Measurements from ENCODE around the gene MTA1.

Gene MTA1

DNA sequence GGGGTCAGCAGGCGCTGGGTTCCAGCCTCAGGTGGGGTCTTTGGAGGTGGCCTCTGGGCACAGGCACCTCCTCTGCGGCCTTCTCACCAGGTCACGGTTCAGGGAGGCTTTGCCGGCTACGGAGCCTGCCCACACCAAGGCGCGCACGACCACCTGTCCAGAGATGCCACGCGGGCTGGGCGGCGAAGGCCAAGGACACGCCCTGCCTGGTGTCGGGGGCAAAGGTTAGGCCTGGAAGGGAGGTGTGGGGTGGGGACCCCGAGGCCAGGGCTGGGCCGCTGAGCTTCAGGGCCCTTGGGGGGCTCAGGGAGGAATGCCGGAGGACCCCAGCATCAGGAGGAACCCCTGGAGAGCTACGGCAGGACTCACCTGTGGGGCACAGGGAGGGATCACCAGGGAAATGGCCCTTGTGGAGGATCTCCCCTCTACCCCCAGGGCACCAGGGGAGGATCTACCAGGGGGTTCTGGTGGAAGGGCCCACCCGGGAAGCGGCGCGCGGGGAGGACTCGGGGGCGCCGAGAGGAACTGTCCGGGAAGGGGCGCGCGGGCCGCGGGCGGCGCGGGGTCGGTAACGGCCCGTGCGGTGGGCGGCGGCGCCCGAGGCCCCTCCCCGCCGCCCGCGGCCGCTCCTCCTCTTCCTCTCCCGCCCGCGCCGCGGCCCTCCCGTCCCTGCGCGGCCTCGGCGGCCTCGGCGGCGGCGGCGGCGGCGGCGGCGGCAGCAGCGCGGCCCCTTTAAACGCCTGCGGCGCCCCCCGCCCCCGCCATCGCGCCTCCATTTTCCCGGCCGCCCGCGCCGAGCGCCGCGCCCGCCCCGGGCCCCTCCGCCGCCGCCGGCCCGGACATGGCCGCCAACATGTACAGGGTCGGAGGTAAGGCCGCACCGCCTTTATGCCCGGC is at the start of gene MTA1:
Gene MTA1 (plus strand): TSS at position 633 of the 897 bp plus-strand sequence. CDS start 209 bp downstream, at position 842.
- peak; percentile 43 for DNase-seq (ENCODE audit: low spot score)

DNA sequence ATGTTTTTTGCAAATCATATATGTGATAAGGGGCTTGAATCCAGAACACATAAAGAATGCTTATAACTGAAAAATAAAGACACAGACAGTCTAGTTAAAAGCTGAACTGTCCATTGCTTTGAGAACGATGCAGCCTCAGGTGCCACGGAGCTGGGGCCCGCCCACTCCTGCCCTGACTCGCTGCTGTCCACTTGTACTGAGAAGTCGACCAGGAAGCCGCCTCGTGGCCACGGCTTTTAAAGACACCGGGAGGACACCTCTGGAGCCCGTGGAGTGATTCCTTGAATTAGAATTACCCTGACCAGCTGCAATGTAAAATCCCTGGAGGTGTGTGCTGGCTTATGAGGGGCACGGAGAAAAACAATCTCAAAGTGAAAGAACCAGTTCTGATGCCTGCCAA is 45.2 kb upstream of the MTA1 start:
- DNase-seq (ENCODE audit: low spot score), result no peak

DNA sequence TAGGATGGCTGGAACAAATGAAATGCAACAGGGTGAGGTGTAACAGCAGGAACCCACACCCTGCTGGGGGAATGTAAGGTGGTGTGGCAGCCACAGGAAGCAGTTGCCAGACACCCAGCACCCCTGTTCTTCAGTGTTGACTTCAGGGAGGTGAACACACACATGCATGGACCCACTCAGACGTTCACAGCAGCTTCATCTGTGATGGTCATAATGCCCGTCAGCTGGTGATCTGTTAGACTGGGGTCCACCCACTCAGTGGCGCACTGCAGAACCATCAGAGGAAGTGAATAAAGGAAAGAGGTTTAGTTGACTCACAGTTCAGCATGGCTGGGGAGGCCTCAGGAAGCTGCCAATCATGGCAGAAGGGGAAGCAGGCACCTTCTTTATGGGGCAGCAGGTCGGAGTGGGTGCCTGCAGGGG is 44.0 kb upstream of the MTA1 start:
- no peak for DNase-seq (ENCODE audit: low spot score)

DNA sequence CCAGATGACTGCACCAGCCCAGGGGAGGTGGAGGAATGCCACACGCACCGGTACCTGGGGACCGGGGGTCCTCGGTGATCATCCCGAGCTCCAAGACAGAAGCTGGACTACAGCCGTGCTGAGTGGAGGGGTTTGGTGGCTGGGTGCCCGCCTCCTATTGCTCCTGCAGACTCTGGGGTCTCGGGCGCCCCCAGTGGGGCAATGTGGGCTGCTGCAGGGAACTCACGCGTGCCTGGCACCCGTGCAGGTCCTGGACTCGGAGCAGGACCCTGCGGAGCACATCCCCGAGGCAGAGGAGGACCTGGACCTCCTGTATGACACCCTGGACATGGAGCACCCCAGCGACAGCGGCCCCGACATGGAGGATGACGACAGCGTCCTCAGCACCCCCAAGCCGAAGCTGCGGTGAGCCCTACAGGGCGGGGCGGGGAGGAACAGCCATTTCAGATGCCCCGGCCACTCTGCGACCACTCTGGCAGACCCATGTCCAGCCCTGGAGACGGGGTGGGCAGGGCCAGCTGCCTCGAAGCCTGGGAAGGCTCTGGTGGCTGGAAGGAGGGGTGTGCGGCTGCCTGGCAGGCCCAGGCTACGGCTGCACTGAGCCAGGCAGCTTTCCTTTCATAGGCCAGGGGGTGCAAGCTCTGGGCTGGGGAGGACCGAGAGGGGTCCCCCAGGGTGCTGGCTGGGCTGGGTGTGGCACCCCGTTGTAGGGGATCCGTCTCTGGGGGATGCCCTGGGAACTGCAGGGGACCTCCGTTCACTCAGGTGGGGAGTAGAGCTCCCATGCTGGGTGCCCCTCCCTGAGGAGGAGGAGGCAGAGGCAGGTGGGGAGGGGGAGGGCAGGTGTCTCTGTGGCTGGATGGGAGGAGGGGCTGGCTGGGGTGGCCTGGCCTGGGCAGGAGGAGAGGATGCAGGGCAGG is 42.8 kb upstream of the MTA1 start:
- DNase-seq (ENCODE audit: low spot score), result no peak

DNA sequence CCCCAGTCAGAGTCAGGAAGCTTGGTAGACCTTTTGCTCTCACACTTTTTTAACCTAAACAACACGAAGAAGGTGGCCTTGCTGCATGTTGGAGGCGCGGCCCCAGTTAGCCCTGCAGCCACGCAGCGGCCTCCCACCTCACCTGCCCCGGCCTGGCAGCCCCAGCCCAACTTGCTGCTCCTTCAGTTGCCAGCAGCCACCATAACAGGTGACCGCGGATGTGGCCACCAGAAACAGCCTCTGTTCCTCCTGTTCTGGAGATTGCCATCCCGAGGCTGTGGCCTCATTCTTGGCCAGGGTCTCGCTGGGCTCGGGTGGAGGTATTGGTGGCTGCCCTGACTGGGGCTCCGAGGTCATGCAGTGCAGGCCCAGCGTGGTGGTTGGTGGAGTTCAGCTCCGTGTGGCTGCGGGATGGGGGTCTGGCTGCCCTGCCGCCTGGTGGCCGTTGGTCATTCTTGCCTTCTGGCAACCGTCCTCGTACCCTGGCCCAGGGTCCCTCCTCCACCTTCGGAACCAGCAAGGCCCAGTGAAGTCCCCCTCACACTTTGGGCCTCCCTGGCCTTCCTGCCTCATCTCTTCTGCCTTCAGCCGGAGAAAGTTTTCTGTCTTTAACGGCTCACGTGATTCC is 42.0 kb upstream of the MTA1 start:
- no peak for DNase-seq (ENCODE audit: low spot score)

DNA sequence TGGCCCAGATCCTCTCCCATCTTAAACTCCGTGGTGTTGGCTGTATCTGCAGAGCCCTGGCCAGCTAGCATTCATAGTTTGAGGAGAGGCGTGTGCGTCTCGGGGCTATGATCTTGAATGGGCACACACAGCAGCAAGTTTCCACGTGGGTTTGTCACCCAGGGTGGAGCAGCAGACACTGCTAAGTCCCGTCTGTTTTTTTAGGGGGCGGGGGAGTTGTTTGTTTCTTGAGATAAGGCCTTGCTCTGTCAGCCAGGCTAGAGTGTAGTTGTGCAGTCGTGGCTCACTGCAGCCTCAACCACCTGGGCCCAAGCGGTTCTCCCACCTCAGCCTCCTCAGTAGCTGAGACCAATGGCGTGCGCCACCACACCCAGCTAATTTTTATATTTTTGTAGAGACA is 41.4 kb upstream of the MTA1 start:
- no peak for DNase-seq (ENCODE audit: low spot score)

DNA sequence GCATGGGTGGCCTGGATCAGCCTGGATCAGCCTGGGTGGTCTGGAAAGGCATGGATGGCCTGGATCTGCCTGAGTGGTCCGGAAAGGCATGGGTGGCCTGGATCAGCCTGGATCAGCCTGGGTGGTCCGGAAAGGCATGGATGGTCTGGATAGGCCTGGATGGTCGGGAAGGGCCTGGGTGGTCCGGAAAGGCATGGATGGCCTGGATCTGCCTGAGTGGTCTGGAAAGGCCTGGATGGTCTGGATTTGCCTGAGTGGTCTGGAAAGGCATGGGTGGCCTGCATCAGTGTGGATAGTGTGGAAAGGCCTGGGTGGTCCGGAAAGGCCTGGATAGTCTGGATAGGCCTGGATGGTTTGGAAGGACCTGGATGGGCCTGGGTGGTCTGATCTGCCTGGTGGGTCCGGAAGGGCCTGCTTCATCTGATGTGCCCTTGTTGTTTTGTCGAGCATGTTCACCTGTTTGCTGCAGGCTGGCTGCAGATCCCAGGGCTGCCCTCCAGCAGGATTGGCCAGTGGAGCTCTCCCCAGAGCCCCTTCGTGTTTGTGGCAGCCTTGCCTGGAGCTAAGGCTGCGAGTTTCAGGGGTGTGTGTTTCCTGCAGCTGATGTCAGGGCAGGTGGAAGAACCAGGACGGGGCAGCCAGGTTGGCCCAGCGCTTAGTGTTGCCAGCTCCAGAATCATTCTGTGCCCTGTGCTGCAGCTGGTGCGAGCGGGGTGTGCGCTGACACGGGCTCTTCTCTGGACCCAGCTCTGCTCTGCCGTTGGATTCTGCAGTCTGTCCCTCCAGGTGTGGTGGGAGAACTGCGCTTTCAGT is 40.5 kb upstream of the MTA1 start:
- no peak for DNase-seq (ENCODE audit: low spot score)

DNA sequence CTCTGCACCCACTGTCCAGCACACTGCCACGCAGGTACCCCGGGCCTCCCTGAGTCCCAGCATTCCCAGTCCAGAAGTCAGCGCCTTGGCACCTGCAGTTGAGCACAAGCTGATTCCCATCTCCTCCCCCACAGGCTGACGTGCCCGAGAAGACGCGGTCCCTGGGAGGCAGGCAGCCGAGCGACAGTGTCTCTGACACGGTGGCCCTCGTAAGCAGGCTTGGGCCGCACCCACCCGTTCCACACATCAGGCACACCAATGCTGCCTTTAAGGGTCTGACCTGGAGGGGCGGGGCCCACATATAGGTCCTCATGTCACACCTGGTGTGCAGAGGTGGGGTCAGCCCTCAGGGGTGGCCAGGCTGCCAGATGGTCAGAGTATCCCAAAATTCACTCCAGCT is 39.7 kb upstream of the MTA1 start:
- DNase-seq (ENCODE audit: low spot score), result no peak

DNA sequence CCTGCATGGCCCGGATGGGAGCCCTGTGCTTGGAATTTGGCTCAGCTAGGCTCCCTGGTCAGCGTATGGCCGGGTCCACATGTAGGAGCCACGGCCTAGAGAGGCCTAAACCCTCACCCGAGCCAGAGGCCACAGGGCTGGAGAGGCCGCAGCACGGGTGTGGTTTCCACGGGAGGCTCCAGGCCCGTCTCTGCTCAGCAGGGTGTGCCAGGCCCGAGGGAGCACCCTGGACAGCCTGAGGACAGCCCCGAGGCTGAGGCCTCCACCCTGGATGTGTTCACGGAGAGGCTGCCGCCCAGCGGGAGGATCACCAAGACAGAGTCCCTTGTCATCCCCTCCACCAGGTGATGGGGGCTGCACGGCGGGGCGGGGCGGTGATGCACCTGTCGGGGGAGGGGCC is 38.9 kb upstream of the MTA1 start:
- no peak for DNase-seq (ENCODE audit: low spot score)

DNA sequence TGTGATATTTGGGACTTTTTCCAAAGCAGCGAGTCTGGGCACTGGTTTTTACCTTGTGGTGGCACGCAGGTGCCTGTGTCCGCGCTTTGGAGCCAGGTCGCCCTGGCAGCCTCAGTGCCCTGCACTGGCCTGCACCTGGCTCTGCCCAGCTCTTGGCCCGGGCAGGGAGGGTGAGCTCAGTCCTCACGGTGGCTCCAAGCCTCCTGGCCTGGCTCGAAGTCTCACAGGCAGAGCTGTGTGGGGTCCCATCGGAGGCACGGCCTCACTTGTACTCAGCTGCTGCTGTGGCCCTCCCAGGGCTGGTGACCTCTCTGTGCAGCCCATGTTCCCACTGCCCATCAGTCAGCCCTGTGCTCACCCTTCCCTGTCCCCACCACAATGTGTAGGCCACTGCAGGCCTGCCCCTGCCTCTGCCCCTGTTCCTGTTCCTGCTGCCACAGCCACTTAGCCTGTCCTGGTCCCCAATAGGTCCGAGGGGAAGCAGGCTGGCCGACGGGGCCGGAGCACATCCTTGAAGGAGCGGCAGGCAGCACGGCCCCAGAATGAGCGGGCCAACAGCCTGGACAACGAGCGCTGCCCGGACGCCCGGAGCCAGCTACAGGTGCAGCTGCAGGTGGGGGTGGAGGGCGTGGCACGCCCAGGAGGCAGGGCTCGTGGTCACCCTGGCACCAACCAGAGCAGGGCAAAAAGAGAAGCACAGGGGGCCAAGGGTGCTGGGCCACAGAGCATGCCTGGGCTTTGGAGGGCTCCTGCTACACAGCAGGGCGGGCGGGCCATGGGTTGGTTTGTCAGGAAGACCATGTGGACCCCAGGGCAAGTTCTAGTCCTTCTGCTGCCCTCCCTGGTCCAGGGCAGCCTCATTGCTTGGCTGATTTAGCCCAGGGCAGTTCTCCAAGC is 37.9 kb upstream of the MTA1 start:
- DNase-seq (ENCODE audit: low spot score), result no peak

DNA sequence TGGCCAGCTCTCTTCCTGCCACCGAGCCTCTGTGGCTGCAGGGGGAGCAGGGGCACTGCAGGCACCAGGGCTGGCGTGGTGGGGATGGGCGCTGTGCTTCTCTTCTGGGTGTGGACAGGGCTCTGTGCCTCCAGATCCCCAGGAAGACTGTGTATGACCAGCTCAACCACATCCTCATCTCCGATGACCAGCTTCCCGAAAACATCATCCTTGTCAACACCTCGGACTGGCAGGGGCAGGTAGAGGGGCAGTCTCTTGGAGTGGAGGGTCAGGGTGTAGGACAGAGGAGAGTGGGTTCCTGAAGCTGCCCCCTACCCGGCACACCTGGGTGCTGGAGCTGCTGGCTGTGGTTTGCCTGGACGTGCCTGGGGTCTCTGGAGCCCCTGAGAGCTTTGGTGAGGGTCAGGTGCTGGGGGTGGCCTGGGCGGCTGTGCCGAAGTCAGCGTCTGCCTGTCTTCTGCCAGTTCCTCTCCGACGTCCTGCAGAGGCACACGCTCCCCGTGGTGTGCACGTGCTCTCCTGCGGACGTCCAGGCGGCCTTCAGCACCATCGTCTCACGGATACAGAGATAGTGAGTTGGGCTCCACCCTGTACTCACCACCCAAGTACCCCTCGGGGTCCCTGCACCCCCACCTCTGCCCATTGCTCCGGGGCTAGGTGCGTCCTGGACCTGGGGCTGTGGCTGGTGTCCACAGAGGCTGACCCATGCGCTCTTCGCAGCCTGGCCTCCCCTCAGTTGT is 37.1 kb upstream of the MTA1 start:
- no peak for DNase-seq (ENCODE audit: low spot score)

DNA sequence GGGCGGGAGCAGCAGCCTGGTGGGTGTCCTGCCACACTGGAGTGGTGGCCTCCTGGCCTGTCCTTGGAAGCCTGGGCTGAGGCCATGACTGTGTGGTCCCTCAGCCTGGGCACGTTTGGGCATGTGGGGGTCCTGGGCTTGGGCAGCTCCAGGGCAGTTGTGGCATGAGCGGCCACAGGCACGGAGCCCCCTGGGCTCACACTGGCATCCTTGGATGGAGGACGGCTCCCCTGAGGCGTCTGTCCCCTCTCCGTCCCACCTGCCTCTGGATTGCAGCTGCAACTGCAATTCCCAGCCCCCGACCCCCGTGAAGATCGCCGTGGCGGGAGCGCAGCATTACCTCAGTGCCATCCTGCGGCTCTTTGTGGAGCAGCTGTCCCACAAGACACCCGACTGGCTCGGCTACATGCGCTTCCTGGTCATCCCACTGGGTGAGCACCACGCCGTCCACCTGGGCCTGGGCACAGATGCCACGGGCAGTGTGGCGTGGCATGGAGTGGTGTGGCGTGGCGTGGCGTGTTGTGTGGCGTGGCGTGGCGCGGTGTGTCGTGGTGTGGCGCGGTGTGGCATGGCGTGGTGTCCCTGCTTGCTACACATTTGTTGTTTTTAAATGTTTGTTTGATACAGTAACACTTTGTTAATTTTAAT is 36.4 kb upstream of the MTA1 start:
- DNase-seq (ENCODE audit: low spot score), result no peak

DNA sequence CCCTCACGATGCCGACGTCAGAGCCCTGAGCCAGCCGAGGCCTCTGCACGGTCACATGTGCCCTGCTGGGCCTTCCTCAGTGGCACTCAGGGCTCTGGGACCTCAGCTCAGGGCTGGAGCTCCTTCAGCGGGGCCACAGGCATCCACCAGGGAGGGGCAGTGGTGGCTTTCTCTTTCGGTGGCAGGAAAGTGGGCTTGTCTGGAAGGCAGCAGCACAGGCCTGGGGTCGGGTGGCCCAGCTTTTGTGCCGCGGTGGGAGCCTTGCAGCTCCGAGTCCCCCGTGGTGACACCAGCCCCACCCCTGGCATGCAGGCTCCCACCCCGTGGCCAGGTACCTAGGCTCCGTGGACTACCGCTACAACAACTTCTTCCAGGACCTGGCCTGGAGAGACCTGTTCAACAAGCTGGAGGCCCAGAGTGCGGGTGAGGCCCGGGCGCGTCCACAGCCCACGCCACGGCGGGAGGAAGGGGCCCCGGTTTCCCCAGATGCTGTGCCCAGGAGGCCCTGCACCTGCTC is 35.5 kb upstream of the MTA1 start:
- DNase-seq (ENCODE audit: low spot score), result no peak

DNA sequence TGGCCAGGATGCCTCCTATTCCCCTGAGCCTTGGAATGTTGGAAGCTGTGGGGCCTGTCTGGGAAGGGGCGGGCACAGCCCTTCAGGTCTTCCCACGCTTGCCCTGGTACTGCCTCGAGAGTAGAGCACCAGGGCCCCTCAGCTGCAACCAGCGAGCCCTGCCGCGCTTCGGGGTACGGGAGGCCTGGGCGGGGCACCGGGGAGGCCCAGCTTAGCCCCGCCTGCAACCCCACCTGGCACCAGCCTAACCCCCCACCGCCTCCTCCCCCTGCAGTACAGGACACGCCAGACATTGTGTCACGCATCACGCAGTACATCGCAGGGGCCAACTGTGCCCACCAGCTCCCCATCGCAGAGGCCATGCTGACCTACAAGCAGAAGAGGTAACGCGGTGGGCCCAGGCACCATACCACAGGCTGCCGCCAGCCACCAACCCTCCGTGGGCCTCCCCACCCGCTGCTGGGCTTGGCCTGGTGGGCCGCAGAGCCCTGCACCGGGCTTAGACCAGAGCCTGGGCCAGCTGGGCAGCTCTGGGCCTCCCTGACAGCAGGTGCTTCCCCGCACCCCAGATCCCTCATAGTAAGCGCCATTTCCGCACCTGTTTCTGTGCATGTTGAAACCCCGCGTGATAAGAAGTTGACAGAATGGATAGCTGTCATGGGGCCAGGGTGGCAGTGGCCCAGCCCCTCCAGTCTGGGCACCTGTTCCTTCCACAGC is 34.9 kb upstream of the MTA1 start:
- DNase-seq (ENCODE audit: low spot score), result no peak

DNA sequence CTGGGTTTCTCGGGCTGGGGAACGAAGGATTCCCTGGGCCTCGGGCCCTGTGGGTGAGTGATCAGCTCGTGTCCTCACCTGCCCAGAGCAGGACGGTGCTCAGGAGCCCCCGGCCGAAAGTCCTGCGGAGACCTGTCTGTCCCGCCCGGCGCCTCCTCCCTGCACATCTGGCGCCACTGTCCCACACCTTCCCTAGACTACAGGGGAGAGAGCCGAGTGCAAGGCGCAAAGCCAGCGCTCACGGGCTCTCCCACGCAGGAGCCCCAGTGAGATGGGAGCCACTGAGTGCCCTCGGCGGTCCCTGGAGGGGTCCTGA is 34.3 kb upstream of the MTA1 start:
- no peak for DNase-seq (ENCODE audit: low spot score)

DNA sequence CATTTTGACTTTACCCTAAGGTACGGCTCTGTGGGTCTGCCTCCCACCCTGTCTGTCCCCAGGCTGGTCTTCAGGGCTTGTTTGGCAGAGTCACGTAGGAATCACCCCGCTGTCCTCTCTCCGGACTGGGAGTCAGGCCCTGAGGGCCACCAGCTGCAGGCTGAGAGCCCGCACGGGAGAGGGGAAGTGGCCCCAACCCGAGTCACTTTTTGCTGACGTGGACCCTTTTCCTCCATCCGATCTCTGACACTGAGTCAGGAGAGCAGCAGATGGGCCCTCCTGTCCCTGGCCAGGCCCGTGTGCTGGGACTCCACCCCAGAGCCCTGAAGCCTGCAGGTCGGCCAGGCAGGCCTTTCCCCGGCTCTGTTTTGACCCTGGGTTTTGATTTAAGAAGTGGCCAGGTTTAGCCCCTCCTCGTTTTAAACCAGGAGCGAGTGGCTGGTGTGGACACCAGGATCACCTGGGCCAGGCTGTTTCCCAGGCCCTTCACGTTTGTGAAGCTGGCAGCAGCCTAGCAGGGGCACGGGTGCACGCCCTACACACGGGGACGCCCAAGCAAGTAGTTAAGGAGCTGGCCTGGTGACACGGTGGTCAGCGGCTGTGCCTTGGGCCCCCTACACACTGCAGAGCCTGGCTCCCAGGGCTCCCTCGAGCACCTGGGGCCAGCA is 33.8 kb upstream of the MTA1 start:
- DNase-seq (ENCODE audit: low spot score), result no peak

DNA sequence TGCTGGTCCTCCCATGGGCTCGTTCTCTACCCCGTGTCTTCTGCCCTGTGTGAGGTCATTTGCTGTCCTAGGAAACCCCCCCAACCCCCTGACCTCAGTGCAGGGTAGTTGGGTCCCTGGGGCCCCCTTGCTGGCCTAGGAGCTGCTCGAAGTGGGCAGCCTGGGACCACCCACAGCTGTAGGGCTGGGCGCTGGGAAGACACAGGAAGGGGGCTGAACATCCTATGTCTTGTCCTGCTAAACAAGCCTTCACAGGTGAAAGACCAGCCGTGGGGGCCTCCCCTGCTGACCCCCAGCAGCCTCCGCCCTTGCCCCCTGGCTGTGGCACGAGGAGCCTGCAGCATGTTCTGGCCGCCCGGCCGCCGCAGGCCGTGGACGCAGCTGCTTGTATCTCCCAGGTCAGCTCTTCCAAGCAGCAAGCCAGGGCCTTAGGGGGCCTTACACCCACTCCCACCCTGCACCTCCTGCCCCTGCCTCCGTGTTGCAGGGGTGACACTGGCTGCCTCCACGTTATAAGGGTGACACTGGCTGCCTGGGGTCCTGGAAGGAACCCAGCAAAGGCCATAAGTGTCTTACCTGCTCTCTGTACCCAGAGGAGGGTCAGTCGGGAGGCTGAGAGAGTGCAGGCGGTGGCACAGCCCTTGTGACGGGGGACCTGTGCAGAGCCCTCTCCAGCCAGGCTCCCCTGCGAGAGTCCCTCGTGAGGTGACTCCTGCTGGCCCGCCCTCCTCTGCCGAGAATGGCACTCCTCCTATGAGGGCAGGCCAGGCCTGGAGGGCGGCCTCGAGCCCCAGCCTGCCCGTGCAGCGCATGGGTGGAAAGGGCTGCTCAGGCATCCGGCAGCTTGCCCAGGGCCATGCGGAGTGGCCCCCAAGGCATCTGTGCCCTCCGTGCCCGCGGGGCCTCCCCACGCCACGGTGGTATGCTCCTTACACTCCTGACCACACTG is 32.8 kb upstream of the MTA1 start:
- DNase-seq (ENCODE audit: low spot score), result no peak
